RWPE1 (cell line): ENCODE measurements around the gene ABCD1.
"Not testable (repeated sequence)": the region's sequence is repeated elsewhere in the genome, so short reads cannot be mapped to it uniquely, and the experiment has no call there.

Experiments
- CTCF ChIA-PET: fragments of 350-600 bp; sonication (Branson Sonifier 250); formaldehyde crosslinking; extraction: SDS; loops from one replicate; lab custom pipeline; 2021; lab: Yijun Ruan, JAX
- POLR2A ChIA-PET: fragments of 400-600 bp; formaldehyde crosslinking; extraction: SDS; loops from one replicate; lab custom pipeline; 2020; ENCODE audit warnings: antibody characterized with exemption; ENCODE audit not compliant: low non-redundant PET; lab: Yijun Ruan, JAX
- DNase-seq: peaks from one replicate; pipeline ENCODE4 v3.0.0; 2012; ENCODE audit warnings: low spot score
- H3K27ac ChIP-seq: fragments of 450-650 bp; 2 replicates; pipeline ENCODE4 v1.5.1; 2017
- TF ChIP-seq, protein P1 (sequence below): fragments of 450-650 bp; conservative IDR thresholded peaks from 2 replicates; pipeline ENCODE4 v1.5.1; 2017; ENCODE audit warnings: low read depth, mild to moderate bottlenecking

The ABCD1 gene

DNA sequence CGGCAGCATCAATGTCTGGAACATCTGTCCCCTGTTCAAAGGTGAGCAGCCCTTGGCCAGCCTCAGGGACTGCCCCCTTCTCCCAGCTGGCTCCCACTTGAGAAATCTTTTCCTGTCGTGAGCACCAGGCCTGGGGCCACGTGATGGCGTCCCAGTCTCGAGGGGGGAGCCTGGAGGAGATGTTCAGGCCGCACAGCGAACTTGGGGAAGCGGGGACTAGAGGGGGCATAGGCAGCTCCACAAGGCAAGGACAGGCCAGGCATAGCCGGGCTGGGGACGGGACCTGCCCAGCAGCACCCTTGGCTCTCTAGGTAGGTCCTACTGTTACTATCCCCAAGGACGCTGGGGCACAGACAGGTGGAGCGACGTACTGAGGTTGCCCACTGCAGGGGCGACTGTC is 34.2 kb upstream of the ABCD1 start:
- TF ChIP-seq, protein P1, sequence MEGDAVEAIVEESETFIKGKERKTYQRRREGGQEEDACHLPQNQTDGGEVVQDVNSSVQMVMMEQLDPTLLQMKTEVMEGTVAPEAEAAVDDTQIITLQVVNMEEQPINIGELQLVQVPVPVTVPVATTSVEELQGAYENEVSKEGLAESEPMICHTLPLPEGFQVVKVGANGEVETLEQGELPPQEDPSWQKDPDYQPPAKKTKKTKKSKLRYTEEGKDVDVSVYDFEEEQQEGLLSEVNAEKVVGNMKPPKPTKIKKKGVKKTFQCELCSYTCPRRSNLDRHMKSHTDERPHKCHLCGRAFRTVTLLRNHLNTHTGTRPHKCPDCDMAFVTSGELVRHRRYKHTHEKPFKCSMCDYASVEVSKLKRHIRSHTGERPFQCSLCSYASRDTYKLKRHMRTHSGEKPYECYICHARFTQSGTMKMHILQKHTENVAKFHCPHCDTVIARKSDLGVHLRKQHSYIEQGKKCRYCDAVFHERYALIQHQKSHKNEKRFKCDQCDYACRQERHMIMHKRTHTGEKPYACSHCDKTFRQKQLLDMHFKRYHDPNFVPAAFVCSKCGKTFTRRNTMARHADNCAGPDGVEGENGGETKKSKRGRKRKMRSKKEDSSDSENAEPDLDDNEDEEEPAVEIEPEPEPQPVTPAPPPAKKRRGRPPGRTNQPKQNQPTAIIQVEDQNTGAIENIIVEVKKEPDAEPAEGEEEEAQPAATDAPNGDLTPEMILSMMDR: no peak
- DNase-seq: no peak
- CTCF ChIA-PET: no interaction called here
- POLR2A ChIA-PET: no interaction called here
- H3K27ac ChIP-seq: peak overlapping the region; percentile 77

DNA sequence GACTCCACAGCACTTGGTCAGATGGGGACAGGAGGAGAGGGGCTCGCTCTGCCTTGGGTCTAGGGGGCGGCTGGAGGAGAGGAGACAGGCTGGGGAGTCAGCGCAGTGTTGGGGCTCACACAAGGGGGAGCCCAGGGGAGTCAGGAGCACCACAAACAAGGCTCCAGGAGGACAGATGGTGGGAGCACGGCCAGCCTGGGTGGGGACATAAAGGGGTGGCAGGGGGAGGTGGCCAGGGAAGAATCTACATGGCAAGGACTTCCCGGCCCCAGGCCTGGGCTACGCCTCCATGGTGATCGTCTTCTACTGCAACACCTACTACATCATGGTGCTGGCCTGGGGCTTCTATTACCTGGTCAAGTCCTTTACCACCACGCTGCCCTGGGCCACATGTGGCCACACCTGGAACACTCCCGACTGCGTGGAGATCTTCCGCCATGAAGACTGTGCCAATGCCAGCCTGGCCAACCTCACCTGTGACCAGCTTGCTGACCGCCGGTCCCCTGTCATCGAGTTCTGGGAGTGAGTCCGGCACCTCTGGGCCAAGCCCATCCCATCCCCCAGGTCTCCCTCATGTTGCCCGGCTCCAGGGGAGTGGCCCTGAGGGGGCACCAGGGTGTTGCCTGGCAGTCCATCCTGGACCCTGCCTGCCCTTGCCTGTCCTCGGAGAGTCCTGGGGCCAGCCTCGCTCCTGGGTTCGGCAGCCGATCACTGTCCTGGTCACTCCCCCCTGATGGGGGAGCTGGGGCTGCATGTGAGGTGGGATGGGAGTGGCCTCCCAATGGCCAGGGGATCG is 33.4 kb upstream of the ABCD1 start:
- CTCF ChIA-PET, DNase-seq, POLR2A ChIA-PET: not testable (repeated sequence)
- H3K27ac ChIP-seq: peak overlapping the region; percentile 5; the same call in 1 of the 2 replicates

DNA sequence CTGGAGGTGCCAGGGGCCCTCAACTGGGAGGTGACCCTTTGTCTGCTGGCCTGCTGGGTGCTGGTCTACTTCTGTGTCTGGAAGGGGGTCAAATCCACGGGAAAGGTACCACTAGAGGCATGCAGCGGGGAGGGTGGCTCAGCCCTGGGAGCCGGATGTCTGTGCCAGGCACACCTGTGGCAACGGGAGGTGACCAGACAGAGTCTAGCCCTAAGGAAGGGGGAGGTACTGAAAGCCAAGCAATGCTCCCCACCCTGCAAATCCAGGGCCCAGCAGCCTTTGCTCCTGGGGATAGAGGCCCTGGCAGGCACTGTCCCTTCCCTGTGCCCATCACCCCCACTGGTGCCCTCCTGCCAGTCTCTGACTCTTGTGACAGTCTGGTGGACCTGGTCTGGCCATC is 32.7 kb upstream of the ABCD1 start:
- ChIA-PET CTCF (no interaction called here), POLR2A (no interaction called here)
- peak overlapping the region; percentile 59 for H3K27ac ChIP-seq
- DNase-seq: no peak
- TF ChIP-seq, protein P1: no peak

DNA sequence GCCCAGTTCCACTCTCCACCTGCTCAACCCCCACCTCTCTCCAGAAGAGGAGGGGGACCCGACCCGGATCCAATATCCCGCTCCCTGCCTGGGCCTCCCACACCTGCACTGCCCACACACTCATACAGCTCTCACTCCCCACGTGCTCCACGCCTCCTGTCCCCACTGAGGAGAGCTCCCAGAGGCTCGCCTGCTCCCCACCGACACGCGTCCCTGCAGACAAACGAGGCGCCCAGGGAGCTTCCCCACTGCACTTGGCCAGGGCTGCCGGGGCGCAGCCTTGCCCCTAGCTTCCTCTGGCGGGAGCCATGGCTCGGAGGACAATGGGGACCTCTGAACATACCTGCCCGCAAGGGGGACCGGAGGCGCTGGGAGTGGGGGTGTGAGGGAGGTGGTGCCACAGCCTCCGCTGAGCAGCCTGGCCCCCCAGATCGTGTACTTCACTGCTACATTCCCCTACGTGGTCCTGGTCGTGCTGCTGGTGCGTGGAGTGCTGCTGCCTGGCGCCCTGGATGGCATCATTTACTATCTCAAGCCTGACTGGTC is 32.0 kb upstream of the ABCD1 start:
- TF ChIP-seq, protein P1: no peak
- DNase-seq: no peak
- POLR2A ChIA-PET: no interaction called here
- CTCF ChIA-PET: no interaction called here
- peak overlapping the region; percentile 59 for H3K27ac ChIP-seq

DNA sequence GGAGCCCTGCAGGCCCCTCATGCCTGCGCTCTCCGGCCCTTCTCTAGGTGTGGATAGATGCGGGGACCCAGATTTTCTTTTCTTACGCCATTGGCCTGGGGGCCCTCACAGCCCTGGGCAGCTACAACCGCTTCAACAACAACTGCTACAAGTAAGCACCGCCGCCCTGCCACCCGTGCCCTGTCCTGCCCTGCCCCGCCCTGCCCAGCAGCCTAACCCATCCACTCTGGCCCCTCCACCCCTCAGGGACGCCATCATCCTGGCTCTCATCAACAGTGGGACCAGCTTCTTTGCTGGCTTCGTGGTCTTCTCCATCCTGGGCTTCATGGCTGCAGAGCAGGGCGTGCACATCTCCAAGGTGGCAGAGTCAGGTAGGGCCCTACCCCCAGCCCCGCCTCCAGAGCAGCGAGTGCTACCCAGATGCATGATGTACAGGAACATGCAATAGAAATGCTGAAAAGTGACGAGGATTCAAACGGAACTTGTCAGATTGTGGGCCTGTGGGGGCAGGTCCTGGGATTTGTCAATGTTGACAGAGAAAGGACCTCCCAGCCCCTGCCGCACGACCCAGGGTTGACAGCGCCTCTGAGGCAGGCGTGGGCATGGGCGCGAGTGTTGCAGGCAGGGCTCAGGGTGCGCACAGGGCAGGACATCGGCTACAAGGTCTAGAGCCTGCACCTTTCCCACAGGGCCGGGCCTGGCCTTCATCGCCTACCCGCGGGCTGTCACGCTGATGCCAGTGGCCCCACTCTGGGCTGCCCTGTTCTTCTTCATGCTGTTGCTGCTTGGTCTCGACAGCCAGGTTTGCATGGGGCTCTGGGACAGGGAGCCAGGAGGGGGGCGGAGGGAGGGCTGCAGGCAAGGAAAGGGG is 31.2 kb upstream of the ABCD1 start:
- ChIA-PET POLR2A (no interaction called here), CTCF (no interaction called here)
- no peak for DNase-seq
- H3K27ac ChIP-seq: peak overlapping the region; percentile 59
- TF ChIP-seq, protein P1: no peak

DNA sequence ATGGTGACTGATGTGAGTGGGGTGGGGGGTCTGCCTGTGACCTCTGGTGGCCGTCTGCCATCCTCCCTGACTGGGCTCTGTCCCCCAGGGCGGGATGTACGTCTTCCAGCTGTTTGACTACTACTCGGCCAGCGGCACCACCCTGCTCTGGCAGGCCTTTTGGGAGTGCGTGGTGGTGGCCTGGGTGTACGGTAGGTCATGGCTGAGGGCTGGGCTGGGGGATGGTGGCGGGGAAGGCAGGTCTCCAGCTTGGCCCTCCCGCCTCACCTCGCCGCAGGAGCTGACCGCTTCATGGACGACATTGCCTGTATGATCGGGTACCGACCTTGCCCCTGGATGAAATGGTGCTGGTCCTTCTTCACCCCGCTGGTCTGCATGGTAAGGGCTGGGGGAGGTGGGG is 30.4 kb upstream of the ABCD1 start:
- DNase-seq, POLR2A ChIA-PET, CTCF ChIA-PET: not testable (repeated sequence)

DNA sequence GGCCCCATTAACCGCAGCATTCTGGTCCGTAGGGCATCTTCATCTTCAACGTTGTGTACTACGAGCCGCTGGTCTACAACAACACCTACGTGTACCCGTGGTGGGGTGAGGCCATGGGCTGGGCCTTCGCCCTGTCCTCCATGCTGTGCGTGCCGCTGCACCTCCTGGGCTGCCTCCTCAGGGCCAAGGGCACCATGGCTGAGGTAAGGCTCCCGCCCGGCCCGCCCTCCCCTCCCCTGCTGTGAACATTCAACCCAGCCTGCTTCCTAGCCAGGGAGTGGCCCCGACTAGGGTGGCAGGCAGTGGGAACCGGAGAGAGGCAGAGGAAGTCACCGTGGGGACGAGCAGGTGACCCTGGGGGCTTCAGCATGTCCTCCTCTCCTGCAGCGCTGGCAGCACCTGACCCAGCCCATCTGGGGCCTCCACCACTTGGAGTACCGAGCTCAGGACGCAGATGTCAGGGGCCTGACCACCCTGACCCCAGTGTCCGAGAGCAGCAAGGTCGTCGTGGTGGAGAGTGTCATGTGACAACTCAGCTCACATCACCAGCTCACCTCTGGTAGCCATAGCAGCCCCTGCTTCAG is 29.9 kb upstream of the ABCD1 start:
- TF ChIP-seq, protein P1: no peak
- 0 out of 2 replicates have a peak overlapping the region, but pooled peaks have one; percentile 59 for H3K27ac ChIP-seq
- no peak for DNase-seq
- ChIA-PET CTCF (no interaction called here), POLR2A (no interaction called here)

More for the DNA sequence above, 30.4 kb upstream of the ABCD1 start:
- peak overlapping the region; percentile 59 for H3K27ac ChIP-seq
